Stomach (tissue), 4 donors: ENCODE results near the gene HHLA2.

ENCODE experiments used
- EP300 ChIP-seq: sonication (generic); formaldehyde crosslinking; IDR thresholded peaks from one replicate; pipeline ENCODE4 v1.6.1; 2017; ENCODE audit warnings: antibody characterized with exemption
- POLR2A ChIP-seq, 4 donors: fragments of 450-650 bp; IDR thresholded peaks; one replicate each; pipeline ENCODE4 v1.6.1; 2016; ENCODE audit warnings: antibody characterized with exemption in 4 of 4, control low read depth in 2 of 4, mild to moderate bottlenecking in 1 of 4, moderate library complexity in 1 of 4
- POLR2AphosphoS5 ChIP-seq, 3 donors: sonication (generic); formaldehyde crosslinking; IDR thresholded peaks; one replicate each; pipeline ENCODE4 v1.6.1; 2016; ENCODE audit warnings: antibody characterized with exemption in 3 of 3

GRCh38 chr3:108381529-108382140 lies 85.3 kb downstream of the HHLA2 start:
- no peak for TF ChIP-seq POLR2A (IDR thresholded peaks at IDR 0.05)
- no peak for TF ChIP-seq EP300
- TF ChIP-seq POLR2AphosphoS5 (IDR thresholded peaks at IDR 0.05), result no peak
